GM19395 (cell line): ENCODE results near the gene RAD52.
"Not testable (repeated sequence)": the region's sequence is repeated elsewhere in the genome, so short reads cannot be mapped to it uniquely, and the experiment has no call there.

ENCODE experiments used
- ATAC-seq: cut with Tn5 transposase; IDR thresholded peaks from one replicate; pipeline ENCODE4 v1.9.1; 2021; ENCODE audit warnings: mild to moderate bottlenecking, moderate library complexity; ENCODE audit not compliant: unreplicated experiment

Gene RAD52

GRCh38 chr12:968545-968944 is 19.1 kb upstream of the RAD52 start:
- no peak for ATAC-seq

- ATAC-seq, result no peak
These were observed 18.1 kb upstream of the RAD52 start for GRCh38 chr12:967641-968040.

DNA sequence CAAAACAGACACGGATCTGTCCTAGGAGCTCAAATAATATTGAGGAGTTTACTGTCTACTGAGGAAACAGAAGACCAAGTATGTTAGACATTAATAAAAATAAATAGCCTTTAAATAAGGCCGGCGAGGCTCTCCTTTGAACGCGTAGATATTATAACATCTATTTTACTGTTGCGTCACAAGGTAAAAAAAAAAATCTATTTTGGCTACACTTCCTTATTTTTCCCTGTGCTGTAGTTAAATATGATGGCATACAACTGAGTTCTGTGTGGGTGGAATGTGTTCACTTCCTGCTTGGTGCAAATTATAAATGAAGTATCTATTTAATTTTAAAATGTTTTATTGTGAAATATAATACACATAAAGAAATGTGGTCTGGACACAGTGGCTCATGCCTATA is 17.2 kb upstream of the RAD52 start:
- no peak for ATAC-seq

DNA sequence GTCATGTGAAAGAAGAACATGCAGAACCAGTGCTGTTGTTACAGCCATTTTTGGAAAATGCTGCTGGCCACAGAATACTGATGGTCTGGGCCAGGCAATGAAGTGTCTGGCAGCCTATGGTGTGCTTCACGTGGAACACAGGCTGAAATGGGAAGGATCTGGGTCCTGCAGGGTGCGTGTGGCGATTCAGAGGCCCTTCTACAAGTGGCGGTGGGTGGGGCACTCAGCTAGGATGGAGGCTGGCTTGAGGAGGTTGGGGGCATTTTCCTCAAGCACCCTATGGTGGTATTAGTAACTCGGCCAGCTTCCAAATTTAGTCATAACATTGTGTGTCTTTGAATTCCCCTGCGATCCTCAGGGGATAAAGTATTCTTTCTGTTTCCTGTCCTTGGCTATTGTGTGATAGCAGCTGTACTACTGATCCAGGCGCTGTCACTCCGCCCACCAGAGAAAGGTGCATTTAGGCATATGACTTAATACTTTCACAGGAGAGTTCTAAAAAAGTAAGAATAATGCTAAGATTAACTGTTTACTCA is 9.2 kb upstream of the RAD52 start:
- ATAC-seq, result no peak

GRCh38 chr12:955939-956338 is 6.4 kb upstream of the RAD52 start:
- no peak for ATAC-seq

GRCh38 chr12:954741-955140 is 5.2 kb upstream of the RAD52 start:
- no peak for ATAC-seq

DNA sequence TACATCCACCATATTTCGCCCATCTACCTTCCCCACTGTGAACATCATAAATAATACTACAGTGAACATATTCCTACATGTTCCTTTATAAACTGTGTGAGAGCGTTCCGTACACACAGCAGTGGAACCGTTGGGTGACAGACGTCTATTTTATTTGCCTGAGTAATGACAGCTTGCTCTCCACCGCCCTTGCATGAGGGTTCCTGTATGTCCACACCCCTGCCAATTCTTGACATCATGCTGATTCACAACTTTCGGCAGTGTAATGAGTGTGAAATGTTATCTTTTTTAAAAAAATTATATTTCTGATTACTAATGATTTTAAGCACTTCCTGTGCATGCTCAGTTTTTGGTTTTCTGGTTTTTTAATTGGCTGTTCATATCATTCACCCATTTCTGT is 4.3 kb upstream of the RAD52 start:
- ATAC-seq, result no peak

- no peak for ATAC-seq
These were observed 1.7 kb upstream of the RAD52 start for GRCh38 chr12:951176-951575.

- no peak for ATAC-seq
These were observed 1.3 kb downstream of the RAD52 start for GRCh38 chr12:948238-948637.

- ATAC-seq, result no peak
These were observed 2.9 kb downstream of the RAD52 start for GRCh38 chr12:946631-947030.

DNA sequence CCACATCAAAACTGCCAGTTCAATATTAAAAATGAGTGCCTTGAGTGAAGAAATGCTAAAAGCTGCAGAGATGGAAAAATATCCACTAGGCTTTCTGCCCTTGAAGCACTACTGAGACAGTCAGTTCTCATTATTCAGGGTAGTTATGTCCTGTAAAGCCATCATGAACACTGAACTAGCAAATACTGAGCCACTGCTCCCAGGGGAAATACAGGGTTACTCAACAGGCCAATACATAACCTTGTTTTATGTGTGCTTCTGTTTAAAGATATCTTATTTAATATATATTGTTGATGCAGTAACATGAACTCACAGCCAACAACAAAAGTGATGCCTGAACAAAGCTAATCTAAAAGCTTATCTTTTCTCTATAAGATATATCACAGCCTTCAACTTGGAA is 3.3 kb downstream of the RAD52 start:
- ATAC-seq, result no peak

- no peak for ATAC-seq
These were observed 5.3 kb downstream of the RAD52 start for GRCh38 chr12:944211-944610.

- ATAC-seq, result no peak
These were observed 6.4 kb downstream of the RAD52 start for GRCh38 chr12:943051-943450.

- ATAC-seq, result no peak
These were observed 10.7 kb downstream of the RAD52 start for GRCh38 chr12:938810-939209.

GRCh38 chr12:936377-937345 is 12.8 kb downstream of the RAD52 start:
- no peak for ATAC-seq

GRCh38 chr12:935891-936290 is 13.6 kb downstream of the RAD52 start:
- not testable (repeated sequence) for ATAC-seq

GRCh38 chr12:931591-931990 is 17.9 kb downstream of the RAD52 start:
- ATAC-seq, result no peak

DNA sequence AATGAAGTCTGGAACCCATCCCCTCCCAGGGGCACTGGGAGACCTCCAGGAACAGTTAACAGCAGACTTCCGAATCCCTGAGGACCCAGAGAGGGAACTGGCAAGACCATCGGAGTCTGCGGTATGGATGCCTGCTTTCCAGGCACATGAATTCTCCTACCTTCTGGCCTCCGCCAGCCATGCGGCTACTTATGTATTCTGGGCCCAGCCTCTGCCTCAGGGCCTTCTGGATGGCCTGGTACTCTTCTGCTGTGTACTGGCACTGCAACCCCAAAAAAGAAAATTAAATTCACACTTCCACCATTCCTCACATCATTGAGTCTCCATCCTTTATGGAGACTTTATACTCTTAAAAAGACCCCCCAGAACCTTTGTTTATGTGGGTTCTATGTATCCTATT is 18.4 kb downstream of the RAD52 start:
- ATAC-seq, result no peak

- ATAC-seq, result no peak
These were observed 22.9 kb downstream of the RAD52 start for GRCh38 chr12:926641-927040.

DNA sequence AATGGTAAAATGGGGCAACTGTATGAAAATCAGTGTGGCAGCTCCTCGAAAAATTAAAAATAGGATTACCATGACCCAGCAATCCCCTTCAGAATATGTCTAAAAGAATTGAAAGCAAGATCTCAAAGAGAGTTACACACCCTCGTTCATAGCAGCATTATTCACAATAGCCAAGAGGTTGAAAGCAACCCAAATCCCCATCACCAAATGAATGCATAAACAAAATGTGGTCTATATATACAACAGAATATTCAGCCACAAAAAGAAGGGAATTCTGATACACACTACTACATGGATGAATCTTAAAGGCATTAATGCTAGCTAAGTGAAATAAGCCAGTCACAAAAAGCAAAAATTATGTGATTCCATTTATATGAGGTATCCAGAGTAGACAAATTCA is 27.2 kb downstream of the RAD52 start:
- no peak for ATAC-seq

DNA sequence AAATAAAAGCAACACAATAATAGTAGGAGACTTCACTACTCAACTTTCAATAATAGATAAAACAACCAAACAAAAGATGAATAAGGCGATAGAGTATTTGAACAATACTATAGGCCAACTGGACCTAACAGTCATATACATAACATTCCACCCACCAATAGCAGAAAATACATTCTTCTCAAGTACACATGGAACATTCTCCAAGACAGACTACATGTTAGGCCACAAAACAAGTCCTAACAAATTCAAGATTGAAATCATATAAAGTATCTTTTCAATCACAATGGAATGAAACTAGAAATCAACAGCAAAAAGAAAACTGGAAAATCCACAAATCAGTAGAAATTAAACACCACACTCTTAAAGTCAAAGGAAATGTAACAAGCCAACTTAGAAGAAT is 28.8 kb downstream of the RAD52 start:
- no peak for ATAC-seq

GRCh38 chr12:916712-917445 is 32.6 kb downstream of the RAD52 start:
- ATAC-seq, result no peak
